Endodermal cell (in vitro differentiated cells): ENCODE data around the gene SPATA25. TPM values are rescaled to one million over a fixed set of nuclear protein-coding genes. Genes with fewer than 3 reads are reported as not detected.

Experiments used
- DNase-seq: peaks from one replicate; pipeline ENCODE4 v3.0.0-alpha.2; 2017
- H3K27ac ChIP-seq: 2 replicates; pipeline ENCODE4 v1.5.1; 2013; ENCODE audit warnings: mild to moderate bottlenecking, low read depth, low read length, moderate library complexity
- H3K27me3 ChIP-seq: 2 replicates; pipeline ENCODE4 v1.6.1; 2013; ENCODE audit warnings: mild to moderate bottlenecking, low read length, moderate library complexity; ENCODE audit not compliant: insufficient read depth, control insufficient read depth, poor library complexity, severe bottlenecking
- H3K36me3 ChIP-seq: 2 replicates; pipeline ENCODE4 v1.7.0; 2013; ENCODE audit warnings: mild to moderate bottlenecking, low read length, moderate library complexity; ENCODE audit not compliant: control insufficient read depth, insufficient read depth
- H3K4me1 ChIP-seq: one replicate; pipeline ENCODE4 v1.7.0; 2013; ENCODE audit warnings: low read length; ENCODE audit not compliant: control insufficient read depth, insufficient read depth
- H3K4me3 ChIP-seq: 2 replicates; pipeline ENCODE4 v1.5.1; 2013; ENCODE audit warnings: mild to moderate bottlenecking, low read length, moderate library complexity
- H3K9ac ChIP-seq: 2 replicates; pipeline ENCODE4 v1.6.1; 2013; ENCODE audit warnings: mild to moderate bottlenecking, low read length, moderate library complexity; ENCODE audit not compliant: poor library complexity, severe bottlenecking; ENCODE audit errors: extremely low read depth
- H3K9me3 ChIP-seq: 2 replicates; pipeline ENCODE4 v1.6.1; 2013; ENCODE audit warnings: mild to moderate bottlenecking, low read length, moderate library complexity; ENCODE audit not compliant: control insufficient read depth
- H3K27ac Mint-ChIP-seq: 2 replicates; pipeline ENCODE4 v1.8.0; 2020; ENCODE audit warnings: mixed read lengths
- H3K27me3 Mint-ChIP-seq: 2 replicates; pipeline ENCODE4 v1.8.0; 2021; ENCODE audit warnings: mild to moderate bottlenecking, mixed read lengths; ENCODE audit not compliant: insufficient read depth
- H3K36me3 Mint-ChIP-seq: 2 replicates; pipeline ENCODE4 v1.8.0; 2020; ENCODE audit warnings: low read depth, mixed read lengths
- H3K4me1 Mint-ChIP-seq: 2 replicates; pipeline ENCODE4 v1.8.0; 2020; ENCODE audit warnings: mixed read lengths
- H3K4me3 Mint-ChIP-seq: 2 replicates; pipeline ENCODE4 v1.8.0; 2020; ENCODE audit warnings: mild to moderate bottlenecking, moderate library complexity, mixed read lengths
- H3K9me3 Mint-ChIP-seq: 2 replicates; pipeline ENCODE4 v1.8.0; 2020; ENCODE audit warnings: mild to moderate bottlenecking, mixed read lengths
- WGBS, 2 experiments: methylation state at CpG; one replicate each; pipeline versions ENCODE4 v1.1.5 to v1.1.7; 2013; ENCODE audit warnings: missing lambda C conversion rate in 2 of 2, mixed read lengths in 1 of 2; ENCODE audit not compliant: insufficient coverage in 1 of 2, insufficient read length in 1 of 2; 5-methylcytosine and 5-hydroxymethylcytosine counted together
- total RNA-seq, 2 donors: library from RNA; stranded (reverse); fragmentation: NEBNext Ultra II Directional in 1 of 2; extraction: Animal tissue kit (Norgen Biotek cat#: 25700) in 1 of 2; gene quantifications; 2 replicates in 1 of 2; 3 replicates in 1 of 2; pipeline ENCODE4 v1.2.1, GENCODE V29; 2021
- TF ChIP-seq, protein P1 (sequence below): fragments of 200-600 bp; sonication (generic); conservative IDR thresholded peaks from 2 replicates; pipeline ENCODE4 v1.5.0; 2021; ENCODE audit warnings: antibody characterized with exemption, mild to moderate bottlenecking

Gene SPATA25
- total RNA-seq, 2 donors from 2014 or later, result 2.2 to 2.6 TPM

- peaks cover 3% of the 10 kb centered on the region for H3K36me3 ChIP-seq
- H3K27ac ChIP-seq, result no peak overlapping the region
- no peak overlapping the region for H3K9ac ChIP-seq
- Mint-ChIP-seq H3K4me3 (no peak overlapping the region), H3K4me1 (peaks cover 20% of the 10 kb centered on the region), H3K36me3 (peaks cover 9% of the 10 kb centered on the region), H3K9me3 (no peaks in the 10 kb centered on the region), H3K27ac (no peak overlapping the region), H3K27me3 (no peaks in the 10 kb centered on the region)
- TF ChIP-seq, protein P1, sequence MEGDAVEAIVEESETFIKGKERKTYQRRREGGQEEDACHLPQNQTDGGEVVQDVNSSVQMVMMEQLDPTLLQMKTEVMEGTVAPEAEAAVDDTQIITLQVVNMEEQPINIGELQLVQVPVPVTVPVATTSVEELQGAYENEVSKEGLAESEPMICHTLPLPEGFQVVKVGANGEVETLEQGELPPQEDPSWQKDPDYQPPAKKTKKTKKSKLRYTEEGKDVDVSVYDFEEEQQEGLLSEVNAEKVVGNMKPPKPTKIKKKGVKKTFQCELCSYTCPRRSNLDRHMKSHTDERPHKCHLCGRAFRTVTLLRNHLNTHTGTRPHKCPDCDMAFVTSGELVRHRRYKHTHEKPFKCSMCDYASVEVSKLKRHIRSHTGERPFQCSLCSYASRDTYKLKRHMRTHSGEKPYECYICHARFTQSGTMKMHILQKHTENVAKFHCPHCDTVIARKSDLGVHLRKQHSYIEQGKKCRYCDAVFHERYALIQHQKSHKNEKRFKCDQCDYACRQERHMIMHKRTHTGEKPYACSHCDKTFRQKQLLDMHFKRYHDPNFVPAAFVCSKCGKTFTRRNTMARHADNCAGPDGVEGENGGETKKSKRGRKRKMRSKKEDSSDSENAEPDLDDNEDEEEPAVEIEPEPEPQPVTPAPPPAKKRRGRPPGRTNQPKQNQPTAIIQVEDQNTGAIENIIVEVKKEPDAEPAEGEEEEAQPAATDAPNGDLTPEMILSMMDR, result no peak
- no peaks in the 10 kb centered on the region for H3K4me1 ChIP-seq
- no peaks in the 10 kb centered on the region for H3K9me3 ChIP-seq
- 82 to 100% methylated on average over 1 to 7 of the region's 7 CpGs for WGBS, 2 experiments
- no peak overlapping the region for H3K4me3 ChIP-seq
- no peak for DNase-seq
- H3K27me3 ChIP-seq, result no peaks in the 10 kb centered on the region
These were observed 26.0 kb downstream of the SPATA25 start for GRCh38 chr20:45861221-45862075.

DNA sequence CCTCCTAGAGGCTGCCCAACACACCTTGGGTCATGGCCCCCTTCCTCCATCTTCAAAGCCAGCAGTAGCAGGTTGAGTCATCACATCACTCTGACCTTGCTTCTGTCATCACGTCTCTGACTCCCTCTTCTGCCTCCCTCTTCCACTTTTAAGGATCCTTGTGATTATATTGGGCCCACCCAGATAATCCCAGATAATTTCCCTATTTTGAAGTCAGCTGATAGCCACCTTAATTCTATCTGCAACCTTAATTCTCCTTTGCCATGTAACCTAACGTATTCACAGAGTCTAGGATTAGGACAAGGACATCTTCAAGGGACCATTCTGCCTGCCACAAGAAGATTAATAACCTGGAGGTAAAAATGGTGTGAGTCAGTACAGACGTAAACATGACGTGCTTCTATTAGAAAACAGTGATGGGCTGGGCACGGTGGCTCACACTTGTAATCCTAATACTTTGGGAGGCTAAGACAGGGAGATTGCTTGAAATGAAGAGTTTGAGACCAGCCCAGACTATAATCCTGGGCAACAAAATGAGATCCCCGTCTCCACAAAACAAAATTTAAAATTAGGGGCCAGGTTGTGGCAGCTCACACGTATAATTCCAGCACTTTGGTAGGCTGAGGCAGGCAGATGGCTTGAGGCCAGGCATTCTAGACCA lies 26.7 kb downstream of the SPATA25 start:
- DNase-seq, result no peak
- Mint-ChIP-seq H3K9me3 (no peaks in the 10 kb centered on the region), H3K36me3 (peaks cover 9% of the 10 kb centered on the region), H3K27ac (no peak overlapping the region), H3K4me3 (no peak overlapping the region), H3K27me3 (no peaks in the 10 kb centered on the region), H3K4me1 (peaks cover 25% of the 10 kb centered on the region)
- Histone ChIP-seq H3K9ac (no peak overlapping the region), H3K27ac (no peak overlapping the region), H3K4me1 (no peaks in the 10 kb centered on the region), H3K9me3 (no peaks in the 10 kb centered on the region), H3K4me3 (no peak overlapping the region), H3K27me3 (no peaks in the 10 kb centered on the region), H3K36me3 (peaks cover 3% of the 10 kb centered on the region)
- WGBS, 2 experiments, result 92 to 98% methylated on average over 5 to 7 of the region's 7 CpGs
- TF ChIP-seq, protein P1, result no peak

DNA sequence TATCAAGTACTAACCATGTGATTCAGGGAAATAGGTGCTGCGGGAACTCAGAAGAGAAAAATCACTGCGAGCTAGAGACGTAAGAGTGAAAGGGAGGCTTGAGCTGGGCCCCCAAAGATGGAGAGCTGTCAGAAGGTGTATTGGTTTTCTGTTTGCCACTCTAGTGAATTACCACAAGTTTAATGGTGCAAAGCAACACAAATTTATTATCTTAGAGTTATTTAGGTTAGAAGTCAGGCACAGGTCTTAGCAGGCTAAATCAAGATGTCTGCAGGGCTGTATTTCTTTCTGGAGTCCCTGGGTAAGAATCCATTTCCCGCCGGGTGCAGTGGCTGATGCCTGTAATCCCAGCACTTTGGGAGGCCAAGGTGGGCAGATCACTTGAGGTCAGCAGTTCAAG lies 27.5 kb downstream of the SPATA25 start:
- TF ChIP-seq, protein P1, result no peak
- H3K9me3 Mint-ChIP-seq, result no peaks in the 10 kb centered on the region
- no peaks in the 10 kb centered on the region for H3K27me3 ChIP-seq
- no peaks in the 10 kb centered on the region for H3K27me3 Mint-ChIP-seq
- 92 to 93% methylated on average over 5 of the region's 5 CpGs for WGBS, 2 experiments
- H3K9ac ChIP-seq, result no peak overlapping the region
- H3K27ac Mint-ChIP-seq, result no peak overlapping the region
- H3K36me3 Mint-ChIP-seq, result peaks cover 9% of the 10 kb centered on the region
- peaks cover 3% of the 10 kb centered on the region for H3K36me3 ChIP-seq
- H3K4me3 Mint-ChIP-seq, result no peak overlapping the region
- no peak for DNase-seq
- no peak overlapping the region for H3K27ac ChIP-seq
- H3K4me3 ChIP-seq, result no peak overlapping the region
- peaks cover 28% of the 10 kb centered on the region for H3K4me1 Mint-ChIP-seq
- H3K4me1 ChIP-seq, result peaks cover 2% of the 10 kb centered on the region
- no peaks in the 10 kb centered on the region for H3K9me3 ChIP-seq
